Mucosa of stomach (tissue), 1 donor: ENCODE data around the gene AP5S1.

ENCODE experiments used
- H3K27me3 ChIP-seq: one replicate; pipeline ENCODE4 v1.7.0; 2013; ENCODE audit warnings: mild to moderate bottlenecking, low read length; ENCODE audit not compliant: control insufficient read depth, insufficient read depth
- H3K36me3 ChIP-seq: one replicate; pipeline ENCODE4 v1.7.0; 2013; ENCODE audit warnings: low read length; ENCODE audit not compliant: control insufficient read depth, insufficient read depth
- H3K4me1 ChIP-seq: one replicate; pipeline ENCODE4 v1.7.0; 2013; ENCODE audit warnings: mild to moderate bottlenecking, low read length; ENCODE audit not compliant: control insufficient read depth, insufficient read depth
- H3K4me3 ChIP-seq: one replicate; pipeline ENCODE4 v1.7.0; 2013; ENCODE audit warnings: low read length
- H3K9ac ChIP-seq: one replicate; pipeline ENCODE4 v1.7.0; 2013; ENCODE audit warnings: mild to moderate bottlenecking, low read length, moderate library complexity
- H3K9me3 ChIP-seq: one replicate; pipeline ENCODE4 v1.7.0; 2013; ENCODE audit warnings: mild to moderate bottlenecking, low read length, moderate library complexity; ENCODE audit not compliant: control insufficient read depth
- donor health status: Pancreatic carcinoma.

Gene AP5S1

GRCh38 chr20:3820048-3820900, at the start of gene AP5S1:
Gene AP5S1 (plus strand): TSS chr20:3820547. CDS start chr20:3822118, 1,571 bp downstream.
- Histone ChIP-seq H3K4me1 (peaks cover 24% of the 10 kb centered on the region), H3K4me3 (peak within 1 kb of the TSS; percentile 95), H3K9ac (peak within 1 kb of the TSS; percentile 95), H3K9me3 (no peaks in the 10 kb centered on the region), H3K36me3 (peaks cover 7% of the 10 kb centered on the region), H3K27me3 (no peaks in the 10 kb centered on the region)

GRCh38 chr20:3771552-3772058, 48.7 kb upstream of the AP5S1 start:
- no peak overlapping the region for H3K9ac ChIP-seq
- H3K4me1 ChIP-seq = peaks cover 17% of the 10 kb centered on the region
- no peak overlapping the region for H3K4me3 ChIP-seq
- H3K9me3 ChIP-seq = no peaks in the 10 kb centered on the region
- no peaks in the 10 kb centered on the region for H3K27me3 ChIP-seq
- H3K36me3 ChIP-seq = no peaks in the 10 kb centered on the region

GRCh38 chr20:3775457-3776108, 44.8 kb upstream of the AP5S1 start:
- Histone ChIP-seq H3K27me3 (peaks cover 28% of the 10 kb centered on the region), H3K9me3 (no peaks in the 10 kb centered on the region), H3K4me1 (peaks cover 18% of the 10 kb centered on the region), H3K36me3 (no peaks in the 10 kb centered on the region), H3K9ac (no peak overlapping the region), H3K4me3 (no peak overlapping the region)

GRCh38 chr20:3777381-3777715, 43.0 kb upstream of the AP5S1 start:
- Histone ChIP-seq H3K36me3 (no peaks in the 10 kb centered on the region), H3K27me3 (peaks cover 28% of the 10 kb centered on the region), H3K4me3 (peak overlapping the region; percentile 49), H3K4me1 (peaks cover 22% of the 10 kb centered on the region), H3K9ac (peak overlapping the region; percentile 54), H3K9me3 (no peaks in the 10 kb centered on the region)

- H3K27me3 ChIP-seq = peaks cover 28% of the 10 kb centered on the region
- H3K9ac ChIP-seq = peak overlapping the region; percentile 54
- peaks cover 22% of the 10 kb centered on the region for H3K4me1 ChIP-seq
- no peaks in the 10 kb centered on the region for H3K9me3 ChIP-seq
- H3K4me3 ChIP-seq = peak overlapping the region; percentile 49
- H3K36me3 ChIP-seq = no peaks in the 10 kb centered on the region
Measured at GRCh38 chr20:3777716-3778629, 42.4 kb upstream of the AP5S1 start.

- Histone ChIP-seq H3K9ac (no peak overlapping the region), H3K9me3 (no peaks in the 10 kb centered on the region), H3K4me1 (peaks cover 32% of the 10 kb centered on the region), H3K4me3 (no peak overlapping the region), H3K36me3 (no peaks in the 10 kb centered on the region), H3K27me3 (peaks cover 28% of the 10 kb centered on the region)
Measured at GRCh38 chr20:3778976-3779375, 41.4 kb upstream of the AP5S1 start.

- peaks cover 28% of the 10 kb centered on the region for H3K27me3 ChIP-seq
- H3K4me1 ChIP-seq = peaks cover 47% of the 10 kb centered on the region
Measured at GRCh38 chr20:3781153-3781910, 39.0 kb upstream of the AP5S1 start, which contains the start of gene SPEF1. Gene SPEF1 (minus strand): TSS chr20:3781448. CDS start chr20:3781287, 161 bp downstream.

GRCh38 chr20:3782597-3782996, 37.8 kb upstream of the AP5S1 start:
- Histone ChIP-seq H3K4me1 (peaks cover 47% of the 10 kb centered on the region), H3K9ac (no peak overlapping the region), H3K4me3 (no peak overlapping the region), H3K27me3 (peaks cover 22% of the 10 kb centered on the region), H3K36me3 (no peaks in the 10 kb centered on the region), H3K9me3 (no peaks in the 10 kb centered on the region)

More at GRCh38 chr20:3781153-3781910, 39.0 kb upstream of the AP5S1 start, which contains the start of gene SPEF1:
- Histone ChIP-seq H3K4me3 (no peak within 1 kb of the TSS), H3K9me3 (no peaks in the 10 kb centered on the region), H3K36me3 (no peaks in the 10 kb centered on the region), H3K9ac (no peak within 1 kb of the TSS)

GRCh38 chr20:3783068-3783489, 37.3 kb upstream of the AP5S1 start:
- Histone ChIP-seq H3K36me3 (no peaks in the 10 kb centered on the region), H3K27me3 (peaks cover 17% of the 10 kb centered on the region), H3K4me3 (no peak overlapping the region), H3K9me3 (no peaks in the 10 kb centered on the region), H3K4me1 (peaks cover 42% of the 10 kb centered on the region), H3K9ac (no peak overlapping the region)

- H3K4me1 ChIP-seq = peaks cover 39% of the 10 kb centered on the region
- no peaks in the 10 kb centered on the region for H3K9me3 ChIP-seq
- H3K27me3 ChIP-seq = peaks cover 11% of the 10 kb centered on the region
- H3K4me3 ChIP-seq = no peak overlapping the region
- H3K9ac ChIP-seq = no peak overlapping the region
- H3K36me3 ChIP-seq = no peaks in the 10 kb centered on the region
Measured at GRCh38 chr20:3783511-3784195, 36.7 kb upstream of the AP5S1 start.
